GM10248 (cell line): ENCODE data around the gene CCDC97.

Experiments used
- CTCF ChIA-PET: fragments of 300-600 bp; sonication (Branson Sonifier 250); formaldehyde crosslinking; extraction: SDS; loops from one replicate; lab custom pipeline; 2021; ENCODE audit warnings: antibody characterized with exemption; lab: Yijun Ruan, JAX
- POLR2A ChIA-PET: fragments of 350-650 bp; sonication (Branson Sonifier 250); formaldehyde crosslinking; extraction: SDS; loops from one replicate; lab custom pipeline; 2020; ENCODE audit warnings: antibody characterized with exemption; lab: Yijun Ruan, JAX
- DNase-seq: peaks from one replicate; pipeline ENCODE4 v3.0.0; 2012; ENCODE audit errors: extremely low spot score
- TF ChIP-seq, protein P1 (sequence below): IDR thresholded peaks from 2 replicates; pipeline ENCODE4 v1.5.1; 2012; ENCODE audit warnings: mild to moderate bottlenecking, low read depth; ENCODE audit errors: extremely low read depth, missing control alignments, control extremely low read depth

The CCDC97 gene

DNA sequence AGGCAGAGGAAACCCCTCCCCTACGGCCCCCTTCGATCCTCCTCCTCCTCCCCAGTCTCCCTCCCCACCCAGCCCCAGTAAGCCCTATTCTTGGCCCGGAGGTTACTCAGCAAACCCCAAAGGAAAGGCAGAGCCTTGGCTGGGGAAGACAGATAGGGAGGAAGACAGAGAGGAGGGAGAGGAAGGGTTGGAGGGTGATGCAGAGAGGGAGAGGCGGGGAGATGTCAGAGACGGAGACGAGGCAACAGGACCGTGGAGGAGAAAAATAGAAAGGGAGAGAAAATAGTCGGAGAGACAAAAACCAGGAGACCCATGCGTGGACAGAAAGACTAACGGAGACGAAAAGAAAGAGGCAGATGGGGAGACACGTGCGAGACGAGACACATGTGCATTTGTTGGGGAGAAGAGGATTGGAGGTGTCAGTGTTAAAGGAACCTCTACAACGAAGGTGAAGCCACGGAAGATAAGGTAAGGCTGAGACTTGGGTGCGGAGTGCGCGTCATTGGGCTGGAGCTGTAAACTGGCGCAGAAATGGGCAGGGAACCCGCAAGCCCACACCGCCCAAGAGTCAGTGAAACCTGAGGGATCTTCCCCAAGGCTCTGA lies 40.9 kb downstream of the CCDC97 start:
- TF ChIP-seq, protein P1, sequence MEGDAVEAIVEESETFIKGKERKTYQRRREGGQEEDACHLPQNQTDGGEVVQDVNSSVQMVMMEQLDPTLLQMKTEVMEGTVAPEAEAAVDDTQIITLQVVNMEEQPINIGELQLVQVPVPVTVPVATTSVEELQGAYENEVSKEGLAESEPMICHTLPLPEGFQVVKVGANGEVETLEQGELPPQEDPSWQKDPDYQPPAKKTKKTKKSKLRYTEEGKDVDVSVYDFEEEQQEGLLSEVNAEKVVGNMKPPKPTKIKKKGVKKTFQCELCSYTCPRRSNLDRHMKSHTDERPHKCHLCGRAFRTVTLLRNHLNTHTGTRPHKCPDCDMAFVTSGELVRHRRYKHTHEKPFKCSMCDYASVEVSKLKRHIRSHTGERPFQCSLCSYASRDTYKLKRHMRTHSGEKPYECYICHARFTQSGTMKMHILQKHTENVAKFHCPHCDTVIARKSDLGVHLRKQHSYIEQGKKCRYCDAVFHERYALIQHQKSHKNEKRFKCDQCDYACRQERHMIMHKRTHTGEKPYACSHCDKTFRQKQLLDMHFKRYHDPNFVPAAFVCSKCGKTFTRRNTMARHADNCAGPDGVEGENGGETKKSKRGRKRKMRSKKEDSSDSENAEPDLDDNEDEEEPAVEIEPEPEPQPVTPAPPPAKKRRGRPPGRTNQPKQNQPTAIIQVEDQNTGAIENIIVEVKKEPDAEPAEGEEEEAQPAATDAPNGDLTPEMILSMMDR, result no peak
- peak; percentile 40 for DNase-seq
- POLR2A ChIA-PET, result interaction anchor here (0.5 to 3.2 kb wide), 4 partner anchors 14 to 181 kb away, joined by 3 to 25 read pairs (median 3); partner anchors contain the start of gene B9D2
- CTCF ChIA-PET, result interaction anchor here (1.0 to 6.7 kb wide), 11 partner anchors 10 to 146 kb away, joined by 3 to 68 read pairs (median 14); partner anchors contain the start of genes B9D2 and CCDC97

DNA sequence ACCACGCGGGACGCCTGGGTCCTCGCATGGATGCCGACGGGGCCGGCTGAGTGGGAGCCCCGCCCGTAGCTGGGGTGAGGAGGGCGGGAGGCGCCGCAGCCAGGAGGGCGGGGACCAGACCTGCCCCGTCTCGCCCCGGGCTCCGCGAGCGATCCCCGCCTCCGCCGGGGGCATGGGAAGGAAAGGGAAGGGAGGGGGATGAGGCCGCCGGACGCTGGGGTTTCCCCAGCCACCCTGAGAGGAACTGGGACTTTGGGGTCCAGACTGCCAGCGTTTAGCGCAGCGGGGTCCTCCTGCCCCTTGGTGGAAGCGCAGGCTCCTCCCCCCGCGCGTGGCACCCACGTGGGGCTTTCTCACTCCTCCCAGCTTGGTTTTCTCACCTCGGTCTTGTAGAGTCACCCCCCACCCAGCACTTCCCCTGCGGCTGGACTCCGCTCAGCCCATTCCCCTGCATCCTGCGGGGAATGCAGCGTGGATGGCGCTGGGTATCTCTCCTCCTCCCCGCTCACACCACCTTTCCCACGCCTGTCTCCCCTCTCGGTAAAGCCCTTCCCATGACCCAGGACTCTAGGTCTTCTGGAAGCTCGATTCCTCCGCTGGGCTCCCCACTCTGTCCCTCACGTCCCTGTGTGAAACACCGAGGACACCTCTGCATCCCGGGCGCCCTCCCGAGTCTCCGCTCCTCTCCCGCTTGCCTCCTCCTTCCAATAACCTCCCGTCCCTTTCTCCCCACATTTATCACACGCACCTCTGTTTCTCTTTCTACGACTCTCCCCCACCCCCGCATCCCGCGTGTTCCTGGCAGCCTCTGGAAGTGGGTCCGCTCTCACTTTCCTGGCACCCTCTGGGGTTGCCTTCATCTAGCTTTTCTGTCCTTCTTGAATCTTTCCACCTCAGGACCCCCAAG lies 41.6 kb downstream of the CCDC97 start:
- DNase-seq, result peak; percentile 91
- CTCF ChIA-PET, result interaction anchor here (1.0 to 6.7 kb wide), 18 partner anchors 9 to 149 kb away, joined by 3 to 68 read pairs (median 6); partner anchors contain the start of genes B9D2 and CCDC97
- POLR2A ChIA-PET, result interaction anchor here (0.5 to 3.2 kb wide), 9 partner anchors 13 to 180 kb away, joined by 3 to 25 read pairs (median 3); partner anchors contain the start of gene B9D2
- TF ChIP-seq, protein P1, result no peak

DNA sequence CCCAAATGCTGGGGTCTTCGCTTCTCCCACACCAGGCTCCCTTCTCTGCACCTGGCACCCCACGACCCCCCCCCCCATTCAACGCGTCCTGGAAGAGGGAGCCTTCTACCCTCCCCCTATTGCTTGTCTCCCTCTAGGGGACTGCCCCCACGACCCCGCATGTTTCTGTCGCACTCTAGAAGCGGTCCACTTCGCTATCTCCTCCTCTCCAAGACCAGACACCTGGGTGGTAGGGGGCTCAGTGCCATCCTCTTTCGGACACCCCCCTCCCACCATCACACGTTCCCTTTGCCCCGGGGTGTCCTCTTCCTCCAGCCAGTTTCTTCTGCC lies 42.3 kb downstream of the CCDC97 start:
- CTCF ChIA-PET, result interaction anchor here (1.0 to 6.7 kb wide), 20 partner anchors 8 to 573 kb away, joined by 3 to 68 read pairs (median 6); partner anchors contain the start of genes B9D2 and CCDC97
- DNase-seq, result no peak
- TF ChIP-seq, protein P1, result no peak
- POLR2A ChIA-PET, result interaction anchor here (0.6 to 3.2 kb wide), 4 partner anchors 12 to 148 kb away, joined by 3 to 25 read pairs (median 4); partner anchors contain the start of gene B9D2

DNA sequence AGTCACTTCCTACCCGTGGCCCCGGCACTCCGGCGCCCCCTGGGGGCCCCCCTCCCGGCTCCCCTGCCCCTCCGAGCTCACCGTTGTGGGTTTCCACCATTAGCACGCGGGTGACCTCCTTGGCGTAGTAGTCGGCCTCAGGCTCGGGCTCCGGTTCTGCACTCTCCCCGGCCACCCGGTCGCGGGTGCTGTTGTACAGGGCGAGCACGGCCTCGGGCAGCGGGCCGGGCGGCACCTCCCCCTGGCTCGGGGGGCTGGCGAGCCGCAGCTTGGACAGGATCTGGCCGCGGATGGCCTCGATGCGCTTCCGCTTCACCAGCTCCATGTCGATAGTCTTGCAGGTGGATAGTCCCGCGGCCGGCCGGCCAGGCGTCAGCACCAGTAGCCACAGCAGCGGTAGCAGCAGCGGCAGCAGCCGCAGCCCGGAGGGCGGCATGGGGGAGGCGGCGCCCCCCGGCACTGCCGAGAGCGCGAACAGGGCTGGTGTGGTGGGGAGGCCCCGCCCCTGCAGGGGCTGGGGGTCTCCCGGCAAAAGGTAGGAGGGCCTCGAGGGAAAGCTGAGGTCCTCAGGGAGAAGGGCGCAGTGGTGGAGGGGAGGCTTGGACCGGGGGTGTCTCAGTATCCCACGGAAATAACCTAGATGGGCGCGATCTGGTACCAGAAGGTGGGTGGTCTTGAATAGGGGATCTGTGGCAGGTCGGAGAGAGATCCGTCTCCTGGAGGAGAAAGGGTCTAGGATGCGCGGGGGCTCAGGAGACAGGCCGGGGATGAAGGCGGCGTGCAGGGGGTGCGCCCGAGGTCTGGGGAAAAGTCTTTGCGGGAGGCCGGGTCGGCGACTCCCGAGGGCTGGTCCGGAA lies 42.9 kb downstream of the CCDC97 start:
- DNase-seq, result peak; percentile 82
- ChIA-PET CTCF (interaction anchor here (1.0 to 6.7 kb wide), 20 partner anchors 9 to 573 kb away, joined by 3 to 68 read pairs (median 6); partner anchors contain the start of genes B9D2, CCDC97 and ERICH4), POLR2A (interaction anchor here (0.6 to 3.2 kb wide), 5 partner anchors 12 to 179 kb away, joined by 3 to 25 read pairs (median 3); partner anchors contain the start of gene B9D2)
- TF ChIP-seq, protein P1, result peak; percentile 51

DNA sequence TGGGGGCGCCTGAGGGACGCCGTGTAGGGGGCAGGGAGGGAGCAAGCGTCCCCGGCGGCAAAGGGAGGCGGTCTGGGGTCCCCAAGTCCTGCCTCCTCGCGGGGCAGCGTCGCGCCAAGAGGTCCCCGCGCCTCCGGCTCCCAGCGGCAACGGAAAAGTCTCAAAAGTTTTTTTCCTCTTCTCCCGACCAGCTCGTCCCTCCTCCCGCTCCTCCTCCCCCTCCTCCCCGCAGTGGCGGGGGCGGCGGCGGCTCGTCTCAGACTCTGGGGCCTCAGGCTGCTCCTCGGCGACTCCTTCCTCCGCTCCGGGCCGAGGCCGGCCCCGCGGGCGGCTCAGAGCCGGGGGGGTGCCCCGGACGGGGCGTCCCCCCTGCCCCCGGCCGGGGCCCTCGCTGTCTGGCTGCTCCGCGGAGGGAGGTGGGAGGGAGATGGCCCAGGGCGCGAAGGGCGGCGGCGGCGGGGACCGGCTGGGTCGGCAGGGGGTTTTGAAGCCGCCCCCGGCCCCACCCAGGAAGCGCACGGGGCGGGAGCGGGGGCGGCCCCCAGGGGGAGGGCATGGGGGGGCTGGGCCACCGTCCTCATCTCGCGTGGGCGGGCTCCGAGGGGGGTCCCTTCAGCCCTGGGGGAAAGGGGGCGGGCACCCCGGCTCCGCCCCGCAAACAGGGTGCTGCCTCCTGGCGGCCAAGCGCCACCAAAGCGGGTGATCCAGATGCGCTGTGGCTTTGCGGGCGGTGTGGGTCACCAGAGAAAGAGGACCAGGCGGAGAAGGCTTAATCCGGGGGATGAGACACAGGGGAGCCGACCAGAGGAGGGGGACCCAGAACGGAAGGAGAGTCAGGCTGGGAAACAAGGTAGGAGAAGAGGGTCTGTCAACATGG lies 43.7 kb downstream of the CCDC97 start, which contains the start of gene TGFB1:
Gene TGFB1, minus strand, starts transcription at position 457 of the 877 bp plus-strand sequence. CDS start 878 bp downstream, outside the sequence.
- peak; percentile 97 for DNase-seq
- CTCF ChIA-PET, result interaction anchor here (1.2 to 6.7 kb wide), 15 partner anchors 10 to 574 kb away, joined by 3 to 68 read pairs (median 7); partner anchors contain the start of genes B9D2, CCDC97 and ERICH4
- TF ChIP-seq, protein P1, result peak; percentile 90
- POLR2A ChIA-PET, result interaction anchor here (1.0 to 3.2 kb wide), 2 partner anchors 11 to 178 kb away, joined by 3 to 25 read pairs; partner anchors contain the start of gene B9D2
